Neural progenitor cell (in vitro differentiated cells): ENCODE measurements around the gene EHD2. TPM values are rescaled to one million over a fixed set of nuclear protein-coding genes. Genes with fewer than 3 reads are reported as not detected.

Experiments
- DNase-seq: peaks from one replicate; pipeline ENCODE4 v3.0.0-alpha.2; 2016; ENCODE audit warnings: low spot score
- H2AFZ ChIP-seq: fragments of 200-600 bp; sonication (generic); replicated peaks from 2 replicates; pipeline ENCODE4 v1.6.1; 2016; ENCODE audit warnings: antibody characterized with exemption
- H3F3A ChIP-seq: fragments of 200-600 bp; sonication (generic); 2 replicates; pipeline ENCODE4 v1.6.1; 2016; ENCODE audit warnings: antibody characterized with exemption, low read depth
- H3K27ac ChIP-seq: fragments of 200-600 bp; sonication (generic); 2 replicates; pipeline ENCODE4 v1.5.1; 2016; ENCODE audit warnings: mild to moderate bottlenecking
- H3K27me3 ChIP-seq: fragments of 200-600 bp; sonication (generic); 2 replicates; pipeline ENCODE4 v1.6.1; 2016; ENCODE audit warnings: mild to moderate bottlenecking, moderate library complexity
- H3K36me3 ChIP-seq: fragments of 200-600 bp; sonication (generic); 2 replicates; pipeline ENCODE4 v1.5.1; 2016
- H3K4me1 ChIP-seq: fragments of 200-600 bp; sonication (generic); 2 replicates; pipeline ENCODE4 v1.6.1; 2016; ENCODE audit warnings: mixed run types
- H3K4me2 ChIP-seq: fragments of 200-600 bp; sonication (generic); 2 replicates; pipeline ENCODE4 v1.6.1; 2016
- H3K4me3 ChIP-seq: fragments of 200-600 bp; sonication (generic); 2 replicates; pipeline ENCODE4 v1.5.1; 2016
- H3K79me2 ChIP-seq: fragments of 200-600 bp; sonication (generic); 2 replicates; pipeline ENCODE4 v1.6.1; 2016; ENCODE audit warnings: low read depth
- H3K9ac ChIP-seq: fragments of 200-600 bp; sonication (generic); 2 replicates; pipeline ENCODE4 v1.6.1; 2016
- H3K9me3 ChIP-seq: fragments of 200-600 bp; sonication (generic); 2 replicates; pipeline ENCODE4 v1.5.1; 2016; ENCODE audit warnings: low read depth
- H4K20me1 ChIP-seq: fragments of 200-600 bp; sonication (generic); 2 replicates; pipeline ENCODE4 v1.6.1; 2016; ENCODE audit warnings: low read depth
- H3K27ac Mint-ChIP-seq: 3 replicates; pipeline ENCODE4 v1.8.0; 2021; ENCODE audit warnings: mixed read lengths
- H3K27me3 Mint-ChIP-seq: 2 replicates; pipeline ENCODE4 v1.8.0; 2022; ENCODE audit warnings: low read depth, mild to moderate bottlenecking, inconsistent platforms, moderate library complexity, mixed read lengths; ENCODE audit not compliant: insufficient read depth
- H3K36me3 Mint-ChIP-seq: 3 replicates; pipeline ENCODE4 v1.8.0; 2021; ENCODE audit warnings: mixed read lengths
- H3K4me1 Mint-ChIP-seq: 3 replicates; pipeline ENCODE4 v1.8.0; 2021; ENCODE audit warnings: mixed read lengths
- H3K4me3 Mint-ChIP-seq: 3 replicates; pipeline ENCODE4 v1.8.0; 2021; ENCODE audit warnings: mild to moderate bottlenecking, moderate library complexity, mixed read lengths
- H3K9me3 Mint-ChIP-seq: 3 replicates; pipeline ENCODE4 v1.8.0; 2020; ENCODE audit warnings: mixed read lengths
- EZH2 ChIP-seq: fragments of 200-600 bp; sonication (generic); IDR thresholded peaks from 2 replicates; pipeline ENCODE4 v1.6.1; 2017; ENCODE audit warnings: antibody characterized with exemption, mild to moderate bottlenecking, moderate library complexity
- EZH2phosphoT487 ChIP-seq: fragments of 200-600 bp; sonication (generic); IDR thresholded peaks from 2 replicates; pipeline ENCODE4 v1.6.1; 2017; ENCODE audit warnings: antibody characterized with exemption
- total RNA-seq: library from RNA; depleted of rRNA; stranded (reverse); fragments of >200 nt; gene quantifications from 2 replicates; pipeline ENCODE4 v1.2.3, GENCODE V29; 2015; ENCODE audit warnings: low replicate concordance
- TF ChIP-seq, protein P1 (sequence below): fragments of 200-600 bp; sonication (generic); IDR thresholded peaks from 2 replicates; pipeline ENCODE4 v1.5.1; 2017; ENCODE audit warnings: antibody characterized with exemption, mild to moderate bottlenecking

EHD2 gene
- total RNA-seq, 1 donor from 2014 or later, result 1.5 TPM

DNA sequence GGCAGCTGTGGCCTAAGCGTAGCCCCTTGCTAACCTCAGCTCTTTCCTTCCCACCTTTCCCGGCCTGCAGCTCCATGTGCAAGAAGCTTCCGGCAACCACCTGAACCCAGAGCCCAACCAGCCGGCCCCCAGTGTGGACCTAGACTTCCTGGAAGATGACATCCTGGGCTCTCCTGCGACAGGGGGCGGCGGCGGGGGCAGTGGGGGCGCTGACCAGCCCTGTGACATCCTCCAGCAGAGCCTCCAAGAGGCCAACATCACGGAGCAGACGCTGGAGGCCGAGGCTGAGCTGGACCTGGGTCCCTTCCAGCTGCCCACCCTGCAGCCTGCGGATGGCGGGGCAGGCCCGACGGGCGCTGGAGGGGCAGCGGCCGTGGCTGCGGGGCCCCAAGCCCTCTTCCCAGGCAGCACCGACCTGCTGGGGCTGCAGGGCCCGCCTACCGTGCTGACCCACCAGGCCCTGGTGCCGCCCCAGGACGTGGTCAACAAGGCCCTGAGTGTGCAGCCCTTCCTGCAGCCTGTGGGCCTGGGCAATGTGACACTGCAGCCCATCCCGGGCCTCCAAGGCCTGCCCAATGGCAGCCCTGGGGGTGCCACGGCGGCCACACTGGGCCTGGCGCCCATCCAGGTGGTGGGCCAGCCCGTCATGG is 33.8 kb upstream of the EHD2 start:
- DNase-seq, result no peak
- Mint-ChIP-seq H3K4me3 (no peak overlapping the region), H3K36me3 (peaks cover 30% of the 10 kb centered on the region), H3K27ac (no peak overlapping the region), H3K9me3 (no peaks in the 10 kb centered on the region), H3K27me3 (no peaks in the 10 kb centered on the region), H3K4me1 (no peaks in the 10 kb centered on the region)
- Histone ChIP-seq H3K4me2 (no peak overlapping the region), H3K4me3 (no peak overlapping the region), H3K79me2 (no peaks in the 10 kb centered on the region), H3K9me3 (no peaks in the 10 kb centered on the region), H2AFZ (no peak overlapping the region), H3F3A (no peaks in the 10 kb centered on the region), H4K20me1 (peaks cover 2% of the 10 kb centered on the region), H3K36me3 (no peaks in the 10 kb centered on the region), H3K9ac (no peak overlapping the region), H3K4me1 (no peaks in the 10 kb centered on the region), H3K27me3 (no peaks in the 10 kb centered on the region), H3K27ac (no peak overlapping the region)
- no peak for TF ChIP-seq EZH2phosphoT487
- TF ChIP-seq EZH2, result no peak

DNA sequence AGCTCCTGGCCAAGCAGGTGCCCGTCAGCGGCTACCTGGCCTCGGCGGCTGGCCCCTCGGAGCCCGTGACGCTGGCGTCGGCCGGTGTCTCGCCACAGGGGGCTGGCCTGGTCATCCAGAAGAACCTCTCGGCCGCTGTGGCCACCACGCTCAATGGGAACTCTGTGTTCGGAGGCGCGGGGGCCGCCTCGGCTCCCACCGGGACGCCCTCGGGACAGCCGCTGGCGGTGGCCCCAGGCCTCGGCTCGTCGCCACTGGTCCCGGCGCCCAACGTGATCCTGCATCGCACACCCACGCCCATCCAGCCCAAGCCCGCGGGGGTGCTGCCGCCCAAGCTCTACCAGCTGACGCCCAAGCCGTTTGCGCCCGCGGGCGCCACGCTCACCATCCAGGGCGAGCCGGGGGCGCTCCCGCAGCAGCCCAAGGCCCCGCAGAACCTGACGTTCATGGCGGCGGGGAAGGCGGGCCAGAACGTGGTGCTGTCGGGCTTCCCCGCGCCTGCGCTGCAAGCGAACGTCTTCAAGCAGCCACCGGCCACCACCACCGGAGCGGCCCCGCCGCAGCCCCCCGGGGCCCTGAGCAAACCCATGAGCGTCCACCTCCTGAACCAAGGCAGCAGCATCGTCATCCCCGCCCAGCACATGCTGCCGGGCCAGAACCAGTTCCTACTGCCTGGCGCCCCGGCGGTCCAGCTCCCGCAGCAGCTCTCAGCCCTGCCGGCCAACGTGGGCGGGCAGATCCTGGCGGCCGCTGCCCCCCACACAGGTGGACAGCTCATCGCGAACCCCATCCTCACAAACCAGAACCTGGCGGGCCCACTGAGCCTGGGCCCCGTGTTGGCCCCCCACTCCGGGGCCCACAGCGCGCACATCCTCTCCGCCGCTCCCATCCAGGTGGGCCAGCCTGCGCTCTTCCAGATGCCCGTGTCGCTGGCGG is 33.0 kb upstream of the EHD2 start:
- H3K9ac ChIP-seq, result no peak overlapping the region
- H3F3A ChIP-seq, result no peaks in the 10 kb centered on the region
- no peak overlapping the region for H3K4me2 ChIP-seq
- TF ChIP-seq EZH2phosphoT487 (no peak), EZH2 (no peak)
- TF ChIP-seq, protein P1, sequence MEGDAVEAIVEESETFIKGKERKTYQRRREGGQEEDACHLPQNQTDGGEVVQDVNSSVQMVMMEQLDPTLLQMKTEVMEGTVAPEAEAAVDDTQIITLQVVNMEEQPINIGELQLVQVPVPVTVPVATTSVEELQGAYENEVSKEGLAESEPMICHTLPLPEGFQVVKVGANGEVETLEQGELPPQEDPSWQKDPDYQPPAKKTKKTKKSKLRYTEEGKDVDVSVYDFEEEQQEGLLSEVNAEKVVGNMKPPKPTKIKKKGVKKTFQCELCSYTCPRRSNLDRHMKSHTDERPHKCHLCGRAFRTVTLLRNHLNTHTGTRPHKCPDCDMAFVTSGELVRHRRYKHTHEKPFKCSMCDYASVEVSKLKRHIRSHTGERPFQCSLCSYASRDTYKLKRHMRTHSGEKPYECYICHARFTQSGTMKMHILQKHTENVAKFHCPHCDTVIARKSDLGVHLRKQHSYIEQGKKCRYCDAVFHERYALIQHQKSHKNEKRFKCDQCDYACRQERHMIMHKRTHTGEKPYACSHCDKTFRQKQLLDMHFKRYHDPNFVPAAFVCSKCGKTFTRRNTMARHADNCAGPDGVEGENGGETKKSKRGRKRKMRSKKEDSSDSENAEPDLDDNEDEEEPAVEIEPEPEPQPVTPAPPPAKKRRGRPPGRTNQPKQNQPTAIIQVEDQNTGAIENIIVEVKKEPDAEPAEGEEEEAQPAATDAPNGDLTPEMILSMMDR, result no peak
- H3K9me3 ChIP-seq, result no peaks in the 10 kb centered on the region
- peaks cover 10% of the 10 kb centered on the region for H4K20me1 ChIP-seq
- H3K9me3 Mint-ChIP-seq, result no peaks in the 10 kb centered on the region
- H3K4me3 Mint-ChIP-seq, result no peak overlapping the region
- H3K27ac Mint-ChIP-seq, result no peak overlapping the region
- H3K36me3 Mint-ChIP-seq, result peaks cover 23% of the 10 kb centered on the region
- no peaks in the 10 kb centered on the region for H3K27me3 ChIP-seq
- H3K4me1 Mint-ChIP-seq, result no peaks in the 10 kb centered on the region
- H3K4me3 ChIP-seq, result no peak overlapping the region
- no peaks in the 10 kb centered on the region for H3K4me1 ChIP-seq
- H3K79me2 ChIP-seq, result no peaks in the 10 kb centered on the region
- H2AFZ ChIP-seq, result no peak overlapping the region
- H3K27me3 Mint-ChIP-seq, result no peaks in the 10 kb centered on the region
- no peak overlapping the region for H3K27ac ChIP-seq
- no peaks in the 10 kb centered on the region for H3K36me3 ChIP-seq
- no peak for DNase-seq

DNA sequence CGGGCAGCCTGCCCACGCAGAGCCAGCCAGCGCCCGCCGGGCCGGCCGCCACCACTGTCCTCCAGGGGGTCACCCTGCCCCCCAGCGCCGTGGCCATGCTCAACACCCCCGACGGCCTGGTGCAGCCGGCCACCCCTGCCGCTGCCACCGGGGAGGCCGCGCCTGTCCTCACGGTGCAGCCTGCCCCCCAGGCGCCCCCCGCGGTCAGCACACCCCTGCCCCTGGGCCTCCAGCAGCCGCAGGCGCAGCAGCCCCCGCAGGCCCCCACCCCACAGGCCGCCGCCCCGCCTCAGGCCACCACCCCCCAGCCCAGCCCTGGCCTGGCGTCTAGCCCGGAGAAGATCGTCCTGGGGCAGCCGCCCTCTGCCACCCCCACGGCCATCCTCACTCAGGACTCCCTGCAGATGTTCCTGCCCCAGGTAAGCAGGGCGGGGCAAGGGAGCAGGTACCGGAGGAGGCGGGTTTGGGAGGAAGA is 32.3 kb upstream of the EHD2 start:
- no peaks in the 10 kb centered on the region for H3F3A ChIP-seq
- peaks cover 11% of the 10 kb centered on the region for H4K20me1 ChIP-seq
- no peak overlapping the region for H3K27ac ChIP-seq
- no peak overlapping the region for H3K4me2 ChIP-seq
- H3K36me3 Mint-ChIP-seq, result peaks cover 27% of the 10 kb centered on the region
- H3K9me3 ChIP-seq, result no peaks in the 10 kb centered on the region
- no peaks in the 10 kb centered on the region for H3K36me3 ChIP-seq
- no peak overlapping the region for H3K4me3 Mint-ChIP-seq
- no peaks in the 10 kb centered on the region for H3K4me1 Mint-ChIP-seq
- H2AFZ ChIP-seq, result no peak overlapping the region
- H3K9ac ChIP-seq, result no peak overlapping the region
- H3K27me3 Mint-ChIP-seq, result peaks cover 2% of the 10 kb centered on the region
- H3K4me1 ChIP-seq, result no peaks in the 10 kb centered on the region
- TF ChIP-seq EZH2 (no peak), EZH2phosphoT487 (no peak)
- TF ChIP-seq, protein P1, result no peak
- no peak overlapping the region for H3K27ac Mint-ChIP-seq
- H3K9me3 Mint-ChIP-seq, result no peaks in the 10 kb centered on the region
- no peaks in the 10 kb centered on the region for H3K27me3 ChIP-seq
- no peak for DNase-seq
- no peak overlapping the region for H3K4me3 ChIP-seq
- no peaks in the 10 kb centered on the region for H3K79me2 ChIP-seq
